Measurements from ENCODE around the gene TAS2R7.

TAS2R7 gene

GRCh38 chr12:10783252-10783651 is 19.2 kb downstream of the TAS2R7 start:
- Mint-ChIP-seq H3K36me3 (ENCODE audit: low read depth) (no peaks in the 10 kb centered on the region), H3K4me1 (ENCODE audit: low read depth) (no peaks in the 10 kb centered on the region), H3K27me3 (ENCODE audit: low read depth) (peaks cover 9% of the 10 kb centered on the region), H3K9me3 (no peaks in the 10 kb centered on the region), H3K4me3 (no peak overlapping the region), H3K27ac (no peak overlapping the region)

GRCh38 chr12:10779103-10779502 is 23.3 kb downstream of the TAS2R7 start:
- H3K9me3 Mint-ChIP-seq: no peaks in the 10 kb centered on the region
- H3K27ac Mint-ChIP-seq: no peak overlapping the region
- H3K36me3 Mint-ChIP-seq (ENCODE audit: low read depth): no peaks in the 10 kb centered on the region
- H3K4me3 Mint-ChIP-seq: no peak overlapping the region
- peaks cover 13% of the 10 kb centered on the region for H3K27me3 Mint-ChIP-seq (ENCODE audit: low read depth)
- no peaks in the 10 kb centered on the region for H3K4me1 Mint-ChIP-seq (ENCODE audit: low read depth)

GRCh38 chr12:10771132-10771733 is 31.2 kb downstream of the TAS2R7 start:
- Mint-ChIP-seq H3K4me1 (ENCODE audit: low read depth) (no peaks in the 10 kb centered on the region), H3K4me3 (no peak overlapping the region), H3K36me3 (ENCODE audit: low read depth) (no peaks in the 10 kb centered on the region), H3K27me3 (ENCODE audit: low read depth) (peaks cover 57% of the 10 kb centered on the region), H3K9me3 (no peaks in the 10 kb centered on the region), H3K27ac (no peak overlapping the region)

- peaks cover 3% of the 10 kb centered on the region for H3K36me3 Mint-ChIP-seq (ENCODE audit: low read depth)
- H3K4me3 Mint-ChIP-seq: no peak overlapping the region
- no peaks in the 10 kb centered on the region for H3K4me1 Mint-ChIP-seq (ENCODE audit: low read depth)
- H3K9me3 Mint-ChIP-seq: peaks cover 13% of the 10 kb centered on the region
- peaks cover 62% of the 10 kb centered on the region for H3K27me3 Mint-ChIP-seq (ENCODE audit: low read depth)
- no peak overlapping the region for H3K27ac Mint-ChIP-seq
Measured at GRCh38 chr12:10759657-10760056, 42.8 kb downstream of the TAS2R7 start.

GRCh38 chr12:10756194-10756593 is 46.2 kb downstream of the TAS2R7 start:
- Mint-ChIP-seq H3K27me3 (ENCODE audit: low read depth) (peaks cover 51% of the 10 kb centered on the region), H3K27ac (no peak overlapping the region), H3K36me3 (ENCODE audit: low read depth) (peaks cover 3% of the 10 kb centered on the region), H3K4me1 (ENCODE audit: low read depth) (peaks cover 2% of the 10 kb centered on the region), H3K9me3 (peaks cover 13% of the 10 kb centered on the region), H3K4me3 (no peak overlapping the region)

- H3K27me3 Mint-ChIP-seq (ENCODE audit: low read depth): peaks cover 20% of the 10 kb centered on the region
- no peak overlapping the region for H3K27ac Mint-ChIP-seq
- no peak overlapping the region for H3K4me3 Mint-ChIP-seq
- peaks cover 13% of the 10 kb centered on the region for H3K4me1 Mint-ChIP-seq (ENCODE audit: low read depth)
- H3K9me3 Mint-ChIP-seq: peaks cover 13% of the 10 kb centered on the region
- H3K36me3 Mint-ChIP-seq (ENCODE audit: low read depth): peaks cover 3% of the 10 kb centered on the region
Measured at GRCh38 chr12:10753059-10753458, 49.4 kb downstream of the TAS2R7 start.
